Peyer's patch (tissue), 4 donors: ENCODE data around the gene C3orf49. TPM values are rescaled to one million over a fixed set of nuclear protein-coding genes. Genes with fewer than 3 reads are reported as not detected.

ENCODE experiments used
- DNase-seq, 3 donors: peaks; one replicate each; pipeline ENCODE4 v3.0.0-alpha.2; 2017 to 2019
- H3K27ac ChIP-seq, 4 donors: fragments of 200-600 bp; sonication (generic); one replicate each; pipeline ENCODE4 v1.5.1; 2016 to 2019
- H3K27me3 ChIP-seq, 2 donors: fragments of 200-600 bp; sonication (generic); one replicate each; pipeline ENCODE4 v1.5.1; 2019
- H3K36me3 ChIP-seq, 3 donors: fragments of 200-600 bp; sonication (generic); one replicate each; pipeline ENCODE4 v1.5.1; 2016 to 2019
- H3K4me1 ChIP-seq, 4 donors: fragments of 200-600 bp; sonication (generic); one replicate each; pipeline ENCODE4 v1.5.1; 2016 to 2019
- H3K4me3 ChIP-seq, 4 donors: fragments of 200-600 bp; sonication (generic); 1 replicate in 3 of 4; 2 replicates in 1 of 4; pipeline ENCODE4 v1.5.1; 2016 to 2019; ENCODE audit warnings: mild to moderate bottlenecking in 1 of 4
- H3K9me3 ChIP-seq, 4 donors: fragments of 200-600 bp; sonication (generic); one replicate each; pipeline ENCODE4 v1.5.1; 2016 to 2019; ENCODE audit warnings: mild to moderate bottlenecking in 1 of 4
- POLR2A ChIP-seq, 2 donors: fragments of 450-650 bp; IDR thresholded peaks; one replicate each; pipeline ENCODE4 v1.5.1; 2017; ENCODE audit warnings: antibody characterized with exemption in 2 of 2, mild to moderate bottlenecking in 2 of 2, moderate library complexity in 2 of 2
- total RNA-seq, 4 donors: library from RNA; depleted of rRNA; stranded (reverse); fragments of >200 nt; gene quantifications; one replicate each; pipeline ENCODE4 v1.1.0, GENCODE V29; 2016
- TF ChIP-seq, protein P1 (sequence below), 6 experiments: fragments of 450-650 bp in 4 of 6; fragments of 200-600 bp in 2 of 6; sonication (generic) in 1 of 6; IDR thresholded peaks; one replicate each; pipeline ENCODE4 v1.5.1; 2017 to 2019; ENCODE audit warnings: antibody characterized with exemption in 6 of 6, mild to moderate bottlenecking in 3 of 6, moderate library complexity in 1 of 6

C3orf49 gene
- total RNA-seq, 4 donors from 2014 or later: not detected

DNA sequence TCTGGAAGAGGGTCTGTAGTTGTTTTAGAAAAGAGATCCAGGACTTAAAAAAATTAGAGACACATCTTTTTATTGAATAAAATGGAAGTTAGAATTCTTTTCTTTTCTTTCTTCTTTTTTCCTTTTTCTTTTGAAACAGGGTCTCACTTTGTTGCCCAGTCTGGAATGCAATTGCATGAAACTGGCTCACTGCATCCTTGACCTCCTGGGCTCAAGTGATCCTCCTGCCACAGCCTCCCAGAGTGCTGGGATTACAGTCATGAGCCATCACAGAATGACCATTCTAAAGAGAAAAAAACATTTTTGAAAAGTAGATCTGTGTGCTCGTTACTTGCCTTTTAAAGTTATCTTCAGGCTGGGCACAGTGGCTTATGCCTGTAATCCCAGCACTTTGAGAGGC, 48.1 kb downstream of the C3orf49 start:
- Histone ChIP-seq H3K27ac (no peak overlapping the region), H3K36me3 (no peaks in the 10 kb centered on the region), H3K4me1 (peaks cover 0 to 8% (median 3%) of the 10 kb centered on the region in 4 donors), H3K4me3 (no peak overlapping the region), H3K9me3 (no peaks in the 10 kb centered on the region), H3K27me3 (no peaks in the 10 kb centered on the region)
- DNase-seq: no peak
- TF ChIP-seq POLR2A (IDR thresholded peaks at IDR 0.05): no peak
- TF ChIP-seq, protein P1, sequence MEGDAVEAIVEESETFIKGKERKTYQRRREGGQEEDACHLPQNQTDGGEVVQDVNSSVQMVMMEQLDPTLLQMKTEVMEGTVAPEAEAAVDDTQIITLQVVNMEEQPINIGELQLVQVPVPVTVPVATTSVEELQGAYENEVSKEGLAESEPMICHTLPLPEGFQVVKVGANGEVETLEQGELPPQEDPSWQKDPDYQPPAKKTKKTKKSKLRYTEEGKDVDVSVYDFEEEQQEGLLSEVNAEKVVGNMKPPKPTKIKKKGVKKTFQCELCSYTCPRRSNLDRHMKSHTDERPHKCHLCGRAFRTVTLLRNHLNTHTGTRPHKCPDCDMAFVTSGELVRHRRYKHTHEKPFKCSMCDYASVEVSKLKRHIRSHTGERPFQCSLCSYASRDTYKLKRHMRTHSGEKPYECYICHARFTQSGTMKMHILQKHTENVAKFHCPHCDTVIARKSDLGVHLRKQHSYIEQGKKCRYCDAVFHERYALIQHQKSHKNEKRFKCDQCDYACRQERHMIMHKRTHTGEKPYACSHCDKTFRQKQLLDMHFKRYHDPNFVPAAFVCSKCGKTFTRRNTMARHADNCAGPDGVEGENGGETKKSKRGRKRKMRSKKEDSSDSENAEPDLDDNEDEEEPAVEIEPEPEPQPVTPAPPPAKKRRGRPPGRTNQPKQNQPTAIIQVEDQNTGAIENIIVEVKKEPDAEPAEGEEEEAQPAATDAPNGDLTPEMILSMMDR (IDR thresholded peaks at IDR 0.05): no peak

DNA sequence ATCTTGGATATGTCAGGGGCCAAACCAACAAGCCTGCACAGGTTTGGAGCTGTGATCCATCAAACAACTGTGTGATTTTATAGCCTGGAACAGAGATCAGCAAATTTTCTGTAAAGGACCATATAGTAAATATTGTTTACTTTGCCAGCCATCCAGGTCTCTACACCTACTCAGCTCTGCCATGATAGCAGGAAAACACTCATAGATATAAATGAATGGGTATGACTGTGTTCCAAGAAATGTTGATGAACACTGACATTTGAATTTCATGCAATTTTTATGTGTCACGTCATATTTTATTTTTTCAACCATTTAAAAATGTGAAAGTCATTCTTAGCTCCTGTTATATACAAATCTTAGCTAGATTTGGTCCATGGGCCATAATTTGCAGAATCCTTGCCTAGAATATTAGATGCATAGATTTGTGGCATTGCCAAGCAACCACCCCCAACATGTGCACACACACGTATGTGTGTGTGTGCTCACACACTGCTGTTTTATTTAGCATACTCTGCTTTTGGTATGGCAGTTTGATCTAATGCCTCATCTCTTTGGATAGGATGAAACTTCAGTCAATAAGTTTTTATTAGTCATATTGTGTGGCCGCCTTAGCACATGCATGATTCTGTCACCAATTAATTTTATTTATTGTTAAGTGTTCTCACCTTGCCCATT, 51.0 kb downstream of the C3orf49 start:
- Histone ChIP-seq H3K9me3 (no peaks in the 10 kb centered on the region), H3K4me1 (peaks cover 0 to 3% (median 0%) of the 10 kb centered on the region in 4 donors), H3K27me3 (no peaks in the 10 kb centered on the region), H3K4me3 (no peak overlapping the region), H3K27ac (no peak overlapping the region), H3K36me3 (no peaks in the 10 kb centered on the region)
- no peak for DNase-seq
- TF ChIP-seq, protein P1 (IDR thresholded peaks at IDR 0.05): no peak
- TF ChIP-seq POLR2A (IDR thresholded peaks at IDR 0.05): no peak

DNA sequence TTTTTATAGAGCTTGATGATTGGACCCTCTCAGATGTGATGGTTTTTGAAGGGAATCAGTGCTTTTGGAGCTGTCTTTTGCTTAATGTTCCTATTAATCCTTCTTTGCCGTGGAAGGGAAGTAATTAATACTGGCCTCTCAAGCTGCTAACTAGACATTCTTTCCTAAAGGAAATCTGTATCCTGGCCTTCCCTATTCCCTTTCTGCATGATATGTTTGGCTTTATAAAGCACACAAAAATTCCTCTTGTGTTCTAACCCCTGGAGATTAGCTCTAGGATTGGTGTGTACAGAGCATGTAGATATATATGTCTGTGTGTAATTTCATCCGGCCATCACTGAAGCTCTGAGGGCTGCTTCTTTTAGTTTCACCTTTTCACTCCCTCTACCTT, 51.5 kb downstream of the C3orf49 start:
- no peak overlapping the region for H3K4me3 ChIP-seq
- no peaks in the 10 kb centered on the region for H3K4me1 ChIP-seq
- TF ChIP-seq POLR2A (IDR thresholded peaks at IDR 0.05): no peak
- TF ChIP-seq, protein P1 (IDR thresholded peaks at IDR 0.05): no peak
- H3K27me3 ChIP-seq: no peaks in the 10 kb centered on the region
- no peak for DNase-seq
- H3K9me3 ChIP-seq: no peaks in the 10 kb centered on the region
- H3K27ac ChIP-seq: no peak overlapping the region
- no peaks in the 10 kb centered on the region for H3K36me3 ChIP-seq

DNA sequence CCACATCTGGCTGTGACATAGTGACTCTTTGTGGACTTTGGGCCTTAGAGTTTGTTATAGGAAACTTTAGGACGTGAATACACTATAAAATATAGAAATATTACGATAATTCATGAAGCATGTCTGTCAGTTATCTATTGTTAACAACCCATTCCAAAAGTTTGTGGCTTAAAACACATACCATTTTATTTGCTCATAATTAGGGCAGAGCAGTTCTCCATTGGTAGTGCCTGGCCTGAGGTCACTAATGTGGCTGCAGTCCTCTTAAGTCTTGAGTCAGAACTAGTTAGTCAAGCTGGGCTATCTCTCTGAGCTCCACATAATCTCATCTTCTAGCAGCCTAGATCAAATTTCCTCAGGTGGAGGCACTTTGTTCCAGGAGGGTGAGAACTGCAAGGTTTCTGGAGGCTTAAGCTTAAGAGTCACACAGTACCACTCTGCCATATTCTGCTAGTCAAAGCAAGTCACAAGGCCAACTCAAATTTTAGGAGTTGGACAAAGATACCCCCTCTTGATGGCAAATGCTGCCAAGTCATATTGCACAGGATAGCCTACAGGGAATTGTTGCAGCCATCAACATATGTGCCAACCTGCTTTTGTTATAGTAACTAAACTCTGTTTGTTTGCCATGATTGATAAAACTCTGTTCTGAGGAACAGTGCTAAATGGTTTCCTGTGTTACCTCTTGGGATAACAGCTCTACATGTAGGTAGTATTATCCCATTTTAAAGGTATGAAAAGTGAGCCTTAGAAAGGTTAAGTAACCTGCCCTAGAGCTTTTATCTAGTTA, 53.2 kb downstream of the C3orf49 start:
- DNase-seq: no peak
- Histone ChIP-seq H3K36me3 (no peaks in the 10 kb centered on the region), H3K27ac (no peak overlapping the region), H3K9me3 (no peaks in the 10 kb centered on the region), H3K4me1 (peaks cover 0 to 2% (median 0%) of the 10 kb centered on the region in 4 donors), H3K4me3 (no peak overlapping the region), H3K27me3 (no peaks in the 10 kb centered on the region)
- TF ChIP-seq POLR2A (IDR thresholded peaks at IDR 0.05): no peak
- TF ChIP-seq, protein P1 (IDR thresholded peaks at IDR 0.05): no peak

DNA sequence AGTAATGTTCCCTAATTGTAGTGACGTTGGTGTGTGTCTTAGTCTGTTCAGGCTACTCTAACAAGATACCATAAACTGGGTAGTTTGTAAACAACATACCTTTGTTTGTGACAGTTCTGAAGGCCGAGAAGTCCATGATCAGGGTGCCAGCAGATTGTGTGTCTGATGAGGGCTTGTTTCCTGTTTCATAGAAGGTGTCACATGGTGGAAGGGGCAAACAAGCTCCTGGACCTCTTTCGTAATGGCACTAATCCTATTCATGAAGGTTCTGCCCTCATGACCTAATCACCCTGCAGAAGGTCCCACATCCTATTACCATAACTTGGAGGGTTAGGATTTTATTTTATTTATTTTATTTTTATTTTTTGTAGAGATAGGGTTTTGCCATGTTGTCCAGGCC, 55.7 kb downstream of the C3orf49 start:
- Histone ChIP-seq H3K27me3 (no peaks in the 10 kb centered on the region), H3K4me1 (peaks cover 0 to 11% (median 0%) of the 10 kb centered on the region in 4 donors)
- TF ChIP-seq, protein P1 (IDR thresholded peaks at IDR 0.05): no peak
- no peak for TF ChIP-seq POLR2A (IDR thresholded peaks at IDR 0.05)

More for the DNA sequence above, 55.7 kb downstream of the C3orf49 start:
- Histone ChIP-seq H3K27ac (no peak overlapping the region), H3K36me3 (no peaks in the 10 kb centered on the region), H3K4me3 (no peak overlapping the region), H3K9me3 (no peaks in the 10 kb centered on the region)
- DNase-seq: no peak
